Fibroblast of the aortic adventitia (primary cell): ENCODE measurements around the gene FAT2. TPM values are rescaled to one million over a fixed set of nuclear protein-coding genes. Genes with fewer than 3 reads are reported as not detected.

Experiments used
- DNase-seq: peaks from one replicate; pipeline ENCODE4 v3.0.0-alpha.2; 2010; ENCODE audit warnings: low read depth
- H3K4me3 ChIP-seq: 2 replicates; pipeline ENCODE4 v1.5.1; 2011; ENCODE audit warnings: low read depth, mild to moderate bottlenecking, control low read depth, low read length, moderate library complexity
- total RNA-seq: library from RNA; depleted of rRNA; stranded (reverse); fragments of >200 nt; gene quantifications from 2 replicates; pipeline ENCODE4 v1.2.3, GENCODE V29; 2012; ENCODE audit warnings: low replicate concordance
- TF ChIP-seq, protein P1 (sequence below): IDR thresholded peaks from 2 replicates; pipeline ENCODE4 v1.5.1; 2011; ENCODE audit warnings: mild to moderate bottlenecking, low read length, control low read depth, inconsistent platforms; ENCODE audit not compliant: insufficient read depth

FAT2 gene
- total RNA-seq, 1 donor = not detected

DNA sequence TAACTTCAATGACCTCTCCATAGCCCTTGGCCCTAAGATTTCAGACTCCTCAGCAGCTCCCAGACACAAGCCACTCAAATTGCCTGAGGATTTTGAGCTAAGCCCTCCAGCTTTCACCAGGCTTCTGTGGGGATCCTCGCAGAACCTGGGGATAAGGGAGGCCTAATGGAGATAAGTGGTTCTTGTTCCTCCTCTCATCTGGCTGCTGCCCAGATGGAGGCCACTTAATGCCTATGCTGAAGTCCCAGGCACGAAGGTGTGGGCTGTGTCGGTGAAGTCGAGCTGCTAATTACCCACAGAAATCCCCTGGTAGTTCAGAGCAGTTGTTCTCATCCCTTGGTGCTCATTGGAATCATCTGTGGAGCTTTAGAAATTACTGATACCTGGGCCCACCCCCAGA, 10.3 kb upstream of the FAT2 start:
- no peak overlapping the region for H3K4me3 ChIP-seq
- no peak for DNase-seq
- TF ChIP-seq, protein P1, sequence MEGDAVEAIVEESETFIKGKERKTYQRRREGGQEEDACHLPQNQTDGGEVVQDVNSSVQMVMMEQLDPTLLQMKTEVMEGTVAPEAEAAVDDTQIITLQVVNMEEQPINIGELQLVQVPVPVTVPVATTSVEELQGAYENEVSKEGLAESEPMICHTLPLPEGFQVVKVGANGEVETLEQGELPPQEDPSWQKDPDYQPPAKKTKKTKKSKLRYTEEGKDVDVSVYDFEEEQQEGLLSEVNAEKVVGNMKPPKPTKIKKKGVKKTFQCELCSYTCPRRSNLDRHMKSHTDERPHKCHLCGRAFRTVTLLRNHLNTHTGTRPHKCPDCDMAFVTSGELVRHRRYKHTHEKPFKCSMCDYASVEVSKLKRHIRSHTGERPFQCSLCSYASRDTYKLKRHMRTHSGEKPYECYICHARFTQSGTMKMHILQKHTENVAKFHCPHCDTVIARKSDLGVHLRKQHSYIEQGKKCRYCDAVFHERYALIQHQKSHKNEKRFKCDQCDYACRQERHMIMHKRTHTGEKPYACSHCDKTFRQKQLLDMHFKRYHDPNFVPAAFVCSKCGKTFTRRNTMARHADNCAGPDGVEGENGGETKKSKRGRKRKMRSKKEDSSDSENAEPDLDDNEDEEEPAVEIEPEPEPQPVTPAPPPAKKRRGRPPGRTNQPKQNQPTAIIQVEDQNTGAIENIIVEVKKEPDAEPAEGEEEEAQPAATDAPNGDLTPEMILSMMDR = no peak

GRCh38 chr5:151600069-151600665, 9.0 kb upstream of the FAT2 start:
- TF ChIP-seq, protein P1 = no peak
- DNase-seq = no peak
- no peak overlapping the region for H3K4me3 ChIP-seq

DNA sequence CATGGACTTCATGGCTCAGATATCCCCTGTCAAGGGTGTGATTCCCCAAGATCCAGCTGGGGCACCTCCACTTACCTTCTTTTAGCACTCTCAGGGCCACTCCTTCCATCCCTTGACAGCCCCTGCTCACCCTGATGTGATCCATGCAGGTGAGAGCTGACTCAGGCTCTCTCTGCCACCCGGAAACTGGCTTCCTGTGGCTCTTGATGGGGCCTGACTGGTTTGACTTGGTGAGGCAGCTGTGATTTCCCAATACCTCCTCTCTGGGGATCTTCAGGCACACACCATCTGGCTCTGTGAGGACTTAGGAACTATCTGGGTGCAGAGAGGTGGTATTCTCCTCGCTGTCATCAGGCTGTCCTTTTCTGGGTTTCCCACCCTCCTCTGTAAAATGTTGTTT, 7.9 kb upstream of the FAT2 start:
- no peak for DNase-seq
- H3K4me3 ChIP-seq = no peak overlapping the region
- TF ChIP-seq, protein P1 = no peak

GRCh38 chr5:151598549-151598948, 7.4 kb upstream of the FAT2 start:
- TF ChIP-seq, protein P1 = no peak
- H3K4me3 ChIP-seq = no peak overlapping the region
- no peak for DNase-seq

- no peak for DNase-seq
- TF ChIP-seq, protein P1 = no peak
- no peak overlapping the region for H3K4me3 ChIP-seq
Observed at GRCh38 chr5:151597749-151598148, 6.6 kb upstream of the FAT2 start.

DNA sequence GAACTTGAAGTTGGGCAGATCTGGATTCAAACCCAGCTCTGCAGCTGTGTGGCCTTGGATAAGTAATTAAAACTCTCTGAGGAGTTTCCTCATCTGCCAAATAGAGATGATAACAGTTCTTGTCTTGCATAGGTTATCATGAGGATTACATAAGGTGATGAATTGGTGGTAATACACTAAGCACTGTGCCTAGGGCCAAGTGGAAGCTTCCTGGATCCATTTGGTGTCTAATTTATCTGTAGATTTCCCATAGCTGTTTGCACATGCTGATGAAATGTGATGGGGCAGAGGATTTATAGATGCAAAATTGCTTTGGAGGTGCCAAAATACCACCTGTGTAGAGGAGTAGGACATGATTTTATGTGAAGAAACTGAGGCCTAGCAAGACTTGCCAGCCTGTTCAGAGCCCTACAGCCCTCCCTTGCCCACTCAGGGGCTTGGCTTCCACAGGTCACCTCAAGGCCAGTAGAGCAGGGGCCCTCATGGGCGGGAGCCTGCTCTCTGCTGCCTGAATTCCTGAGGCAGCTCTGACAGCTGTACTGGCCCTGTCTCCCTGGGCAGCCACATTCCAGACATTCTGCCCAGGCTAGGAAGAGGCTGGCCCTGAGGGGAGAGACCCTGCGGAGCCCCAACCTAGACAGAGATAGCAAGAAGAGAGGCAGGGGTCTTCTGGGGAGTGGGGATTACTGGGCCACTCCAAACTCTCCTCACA, 5.9 kb upstream of the FAT2 start:
- no peak for DNase-seq
- no peak overlapping the region for H3K4me3 ChIP-seq
- TF ChIP-seq, protein P1 = no peak
